ENCODE measurements around the gene OR2V1.
"Not testable (repeated sequence)": the region's sequence is repeated elsewhere in the genome, so short reads cannot be mapped to it uniquely, and the experiment has no call there.

OR2V1 gene

GRCh38 chr5:181130832-181131496 is at the start of gene OR2V1:
TSS of gene OR2V1 (minus strand) at chr5:181131169. CDS start at chr5:181125304, 5,865 bp downstream.
- DNase-seq = no peak

- DNase-seq = not testable (repeated sequence)
These were observed 46.6 kb upstream of the OR2V1 start for GRCh38 chr5:181177559-181177958.

GRCh38 chr5:181176254-181176952 is 45.4 kb upstream of the OR2V1 start:
- no peak for DNase-seq

GRCh38 chr5:181173420-181174342 is 42.7 kb upstream of the OR2V1 start:
- peak; percentile 91 for DNase-seq

GRCh38 chr5:181173027-181173419 is 42.1 kb upstream of the OR2V1 start:
- DNase-seq = peak; percentile 90

GRCh38 chr5:181171782-181172181 is 40.8 kb upstream of the OR2V1 start:
- DNase-seq = no peak

- DNase-seq = no peak
These were observed 40.0 kb upstream of the OR2V1 start for GRCh38 chr5:181170996-181171395.

- DNase-seq = no peak
These were observed 39.4 kb upstream of the OR2V1 start for GRCh38 chr5:181170237-181170825.

- peak; percentile 99 for DNase-seq
These were observed 38.7 kb upstream of the OR2V1 start for GRCh38 chr5:181169459-181170236.

- no peak for DNase-seq
These were observed 37.7 kb upstream of the OR2V1 start for GRCh38 chr5:181168595-181169118.

GRCh38 chr5:181167814-181168488 is 37.0 kb upstream of the OR2V1 start:
- DNase-seq = no peak

- DNase-seq = no peak
These were observed 36.1 kb upstream of the OR2V1 start for GRCh38 chr5:181166812-181167733.

- peak; percentile 72 for DNase-seq
These were observed 33.3 kb upstream of the OR2V1 start for GRCh38 chr5:181164076-181164952.

GRCh38 chr5:181163487-181164075 is 32.6 kb upstream of the OR2V1 start:
- DNase-seq = no peak

- DNase-seq = no peak
These were observed 30.7 kb upstream of the OR2V1 start for GRCh38 chr5:181161534-181162175.

GRCh38 chr5:181160755-181161533 is 30.0 kb upstream of the OR2V1 start:
- peak; percentile 86 for DNase-seq

GRCh38 chr5:181160152-181160754 is 29.3 kb upstream of the OR2V1 start:
- peak; percentile 87 for DNase-seq
